ENCODE results near the gene P2RY6.

P2RY6 gene

DNA sequence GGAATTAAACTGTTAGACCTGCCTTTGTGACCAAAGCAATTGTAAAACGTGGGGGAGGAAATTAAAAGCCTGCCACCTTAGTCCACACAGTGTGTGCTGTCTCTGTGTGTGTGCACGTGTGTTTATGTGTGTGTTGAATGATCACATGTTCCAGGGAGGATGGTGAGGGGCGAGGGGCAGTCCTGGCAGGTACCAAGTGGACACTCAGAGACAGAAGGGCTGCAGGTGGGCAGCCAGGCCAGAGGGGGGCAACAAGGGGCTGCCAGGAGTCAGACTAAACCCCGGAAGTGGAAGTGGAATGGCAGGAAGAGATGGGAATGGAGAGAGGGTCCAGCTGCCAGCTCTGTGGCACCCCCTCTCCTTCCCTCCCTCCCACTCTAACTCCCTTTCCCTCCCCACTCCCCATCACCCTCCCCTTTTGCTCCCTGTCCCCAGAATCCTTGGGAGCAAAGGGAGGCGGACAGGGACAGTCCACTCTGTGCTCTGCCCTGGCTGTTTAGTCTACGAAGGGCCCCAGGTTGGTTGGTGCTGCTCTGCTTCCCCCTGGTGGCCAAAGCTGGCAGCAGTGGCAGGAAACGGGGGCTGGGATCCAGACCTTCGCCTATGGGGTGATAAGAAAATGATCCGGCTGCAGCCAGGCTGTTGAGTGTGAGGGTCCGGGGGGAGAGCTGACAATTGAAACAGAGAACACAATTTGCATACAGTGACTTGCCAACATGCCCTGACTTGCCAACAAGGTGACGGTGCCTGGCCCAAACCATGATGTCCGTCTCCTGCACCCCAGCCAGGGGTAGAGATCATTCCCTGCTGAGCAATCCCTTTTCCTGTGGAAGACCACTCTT is 29.7 kb upstream of the P2RY6 start:
- in situ Hi-C loops (cut with HindIII; ENCODE audit: low pct_unique_long_range_greater_than_20kb, low sequenced_read_pairs): no loop called here
- TF ChIP-seq JUND (IDR thresholded peaks at IDR 0.05; ENCODE audit: low read depth): no peak
- peak; percentile 78 to 79 for DNase-seq (ENCODE audit: low read depth in 1 of 2, low spot score in 1 of 2)

DNA sequence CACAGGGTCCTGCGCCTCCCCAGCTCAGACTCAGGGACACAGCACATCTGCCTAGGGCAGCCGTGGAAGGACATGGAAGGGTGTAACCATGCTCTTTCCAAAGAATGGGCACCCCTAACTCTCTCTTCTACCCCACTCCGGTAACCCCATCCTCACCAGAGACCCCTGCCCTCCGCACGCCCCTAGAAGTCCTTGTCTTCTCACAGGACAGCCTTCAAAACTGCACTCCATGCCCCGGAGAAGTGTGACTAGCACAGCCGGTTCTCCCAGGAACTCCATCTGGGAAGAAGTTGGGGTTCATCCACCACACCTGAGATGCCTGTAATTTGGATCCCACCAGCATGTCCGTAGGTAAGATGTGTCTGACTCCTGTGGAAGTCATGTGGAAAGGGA is 29.0 kb upstream of the P2RY6 start:
- no peak for TF ChIP-seq JUND (IDR thresholded peaks at IDR 0.05; ENCODE audit: low read depth)
- DNase-seq (ENCODE audit: low read depth in 1 of 2, low spot score in 1 of 2): no peak
- in situ Hi-C loops (cut with HindIII; ENCODE audit: low pct_unique_long_range_greater_than_20kb, low sequenced_read_pairs): no loop called here

DNA sequence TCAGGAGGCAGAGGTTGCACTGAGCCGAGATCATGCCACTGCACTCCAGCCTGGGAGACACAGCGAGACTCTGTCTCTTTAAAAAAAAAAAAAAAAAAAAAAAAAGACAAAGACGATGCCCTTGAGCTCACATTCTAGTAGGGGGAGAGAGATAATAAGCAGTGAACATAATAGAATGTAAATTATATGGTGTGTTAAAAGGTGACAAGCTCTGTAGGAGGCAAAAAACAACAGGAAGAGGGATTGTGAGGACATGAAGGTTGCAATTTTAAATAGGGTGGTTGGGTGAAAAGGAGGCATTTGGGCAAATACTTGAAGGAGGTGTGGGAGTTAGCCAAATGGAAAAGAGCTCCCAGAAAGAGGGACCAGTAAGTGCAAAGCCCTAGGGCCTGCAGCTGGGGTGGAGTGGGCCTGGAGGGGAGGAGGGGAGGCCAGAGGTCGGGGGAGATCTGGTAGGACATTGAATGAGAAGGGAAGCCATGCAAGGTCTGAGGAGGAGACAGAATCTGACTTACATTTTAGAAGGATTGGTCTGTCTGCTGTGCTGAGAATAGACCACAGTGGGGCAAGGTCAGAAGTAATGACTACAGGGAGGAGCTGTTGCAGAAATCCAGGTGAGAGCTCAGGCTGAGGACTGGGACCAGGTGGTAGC is 27.4 kb upstream of the P2RY6 start:
- in situ Hi-C loops (cut with HindIII; ENCODE audit: low pct_unique_long_range_greater_than_20kb, low sequenced_read_pairs): no loop called here
- no peak for TF ChIP-seq JUND (IDR thresholded peaks at IDR 0.05; ENCODE audit: low read depth)
- DNase-seq (ENCODE audit: low read depth in 1 of 2, low spot score in 1 of 2): no peak

DNA sequence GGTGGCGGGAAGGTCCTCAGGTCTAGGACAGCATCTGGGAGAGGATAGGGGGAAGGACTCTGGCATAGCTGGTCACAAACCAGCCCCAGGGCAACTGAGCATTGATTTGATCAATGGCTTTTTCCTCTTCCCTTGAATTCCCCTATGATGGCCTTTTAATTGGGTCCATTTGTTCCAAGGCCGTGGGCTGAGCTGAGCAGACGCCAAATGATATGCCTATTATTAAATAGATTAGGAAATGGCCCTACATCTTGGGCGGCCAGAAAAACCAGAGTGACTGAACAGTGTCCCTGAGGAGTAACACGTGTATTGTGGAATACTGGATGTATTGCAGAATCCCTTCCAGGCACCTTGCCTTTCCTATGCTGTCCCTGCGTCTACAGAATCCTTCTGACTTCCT is 26.7 kb upstream of the P2RY6 start:
- no peak for TF ChIP-seq JUND (IDR thresholded peaks at IDR 0.05; ENCODE audit: low read depth)
- DNase-seq (ENCODE audit: low read depth in 1 of 2, low spot score in 1 of 2): no peak

DNA sequence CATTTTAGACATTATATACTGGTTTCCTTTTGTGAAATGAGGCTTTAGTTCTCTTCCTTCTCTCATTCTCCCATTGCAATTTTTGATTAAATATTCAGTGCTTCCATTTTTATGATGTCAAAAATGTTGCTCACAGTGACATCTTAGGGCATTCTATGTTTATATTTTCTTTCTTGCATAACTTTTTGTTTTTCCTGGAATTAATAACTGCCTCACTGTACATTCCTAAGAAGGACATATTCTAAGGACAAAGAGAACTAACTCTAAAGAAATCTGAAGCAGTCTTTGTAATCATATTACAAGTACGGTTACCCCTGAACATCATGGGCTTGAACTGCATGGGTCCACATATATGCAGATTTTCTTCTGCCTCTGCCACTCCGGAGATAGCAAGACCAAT is 25.8 kb upstream of the P2RY6 start:
- in situ Hi-C loops (cut with HindIII; ENCODE audit: low pct_unique_long_range_greater_than_20kb, low sequenced_read_pairs): no loop called here
- no peak for TF ChIP-seq JUND (IDR thresholded peaks at IDR 0.05; ENCODE audit: low read depth)
- no peak for DNase-seq (ENCODE audit: low read depth in 1 of 2, low spot score in 1 of 2)

More for the DNA sequence above, 26.7 kb upstream of the P2RY6 start:
- in situ Hi-C loops (cut with HindIII; ENCODE audit: low pct_unique_long_range_greater_than_20kb, low sequenced_read_pairs): no loop called here

DNA sequence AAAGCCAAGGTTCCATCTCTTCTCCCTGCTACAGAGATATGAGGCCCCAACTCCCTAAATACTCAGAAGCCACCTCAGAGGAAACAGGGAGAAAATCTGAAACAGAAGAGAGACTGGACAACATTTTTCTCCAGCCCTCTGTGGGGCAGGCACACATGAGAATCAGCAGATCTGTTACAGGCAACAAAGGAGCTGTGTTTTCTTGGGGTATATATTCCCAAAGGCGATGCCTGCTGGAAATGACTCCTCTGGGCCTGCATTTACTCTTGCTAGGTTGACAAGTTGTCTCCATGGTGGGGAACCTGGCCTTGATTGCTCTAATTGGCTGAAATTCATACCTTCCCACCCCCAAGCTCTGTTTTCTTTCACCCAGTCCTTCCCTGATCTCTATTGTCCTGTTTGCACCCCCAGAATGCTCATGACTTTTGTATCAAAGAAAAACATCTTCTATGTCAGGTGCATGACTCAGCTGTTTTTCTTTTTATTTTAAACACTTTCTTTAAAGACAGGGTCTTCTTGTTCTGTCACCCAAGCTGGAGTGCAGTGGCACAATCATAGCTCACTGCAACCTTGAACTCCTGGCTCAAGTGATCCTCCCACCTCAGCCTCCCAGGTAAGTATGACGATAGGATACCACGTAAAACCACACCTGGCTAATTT is 23.5 kb upstream of the P2RY6 start:
- no peak for TF ChIP-seq JUND (IDR thresholded peaks at IDR 0.05; ENCODE audit: low read depth)
- in situ Hi-C loops (cut with HindIII; ENCODE audit: low pct_unique_long_range_greater_than_20kb, low sequenced_read_pairs): no loop called here
- no peak for DNase-seq (ENCODE audit: low read depth in 1 of 2, low spot score in 1 of 2)

DNA sequence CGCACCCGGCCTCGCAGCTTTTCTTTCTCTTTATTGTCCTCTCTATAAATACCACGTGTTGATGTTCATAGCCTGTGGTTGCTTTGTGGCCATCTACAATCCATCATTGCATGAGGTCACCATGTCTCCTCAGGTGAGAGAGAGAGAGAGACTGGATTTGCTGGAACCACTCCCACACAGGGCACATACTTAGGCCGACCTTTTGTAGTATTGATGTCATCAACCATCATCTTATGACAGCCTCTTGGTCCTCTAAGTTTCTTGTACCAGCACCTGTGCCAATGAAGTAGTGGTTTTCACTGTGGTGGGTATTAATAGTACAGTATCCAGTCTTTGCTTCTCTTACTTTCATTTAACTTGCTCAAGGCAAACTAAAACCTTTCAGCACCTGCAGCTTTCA is 22.8 kb upstream of the P2RY6 start:
- DNase-seq (ENCODE audit: low read depth in 1 of 2, low spot score in 1 of 2): peak in 1 of 2 experiments; percentile 84
- TF ChIP-seq JUND (IDR thresholded peaks at IDR 0.05; ENCODE audit: low read depth): no peak
- in situ Hi-C loops (cut with HindIII; ENCODE audit: low pct_unique_long_range_greater_than_20kb, low sequenced_read_pairs): no loop called here

DNA sequence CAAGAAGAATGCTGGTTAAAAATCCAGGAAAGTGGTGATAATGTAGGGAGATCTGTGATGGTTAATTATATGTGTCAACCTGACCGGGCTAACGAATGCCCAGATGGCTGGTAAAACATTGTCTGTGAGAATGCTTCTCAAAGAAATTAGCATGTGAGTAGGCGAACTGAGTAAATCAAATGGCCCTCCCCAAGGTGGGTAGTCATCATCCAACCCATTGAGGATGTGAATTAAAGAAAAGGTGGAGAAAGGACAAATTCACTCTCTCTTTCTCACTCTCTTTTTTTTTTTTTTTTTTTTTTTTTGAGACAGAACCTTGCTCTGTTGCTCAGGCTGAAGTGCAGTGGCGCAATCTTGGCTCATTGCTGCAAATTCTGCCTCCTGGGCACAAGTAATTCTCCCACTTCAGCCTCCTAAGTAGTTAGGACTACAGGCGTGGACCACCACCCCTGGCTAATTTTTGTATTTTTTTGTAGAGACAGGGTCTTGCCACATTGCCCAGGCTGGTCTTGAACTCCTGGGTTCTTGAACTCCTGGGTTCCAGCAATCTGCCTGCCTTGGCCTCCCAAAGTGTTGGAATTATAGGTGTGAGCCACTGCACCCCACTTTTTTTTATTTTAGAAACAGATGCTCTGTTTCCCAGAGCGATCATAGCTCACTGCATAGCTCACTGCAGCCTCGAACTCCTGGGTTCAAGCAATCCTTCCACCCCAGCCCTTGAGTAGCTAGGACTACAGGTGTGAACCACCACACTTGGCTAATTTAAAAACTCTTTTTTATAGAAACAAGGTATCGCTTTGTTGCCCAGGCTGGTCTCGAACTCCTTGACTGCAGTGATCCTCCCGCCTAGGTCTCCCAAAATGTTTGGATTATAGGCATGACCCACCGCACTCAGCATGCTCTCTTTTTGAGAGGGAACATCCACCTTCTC is 22.0 kb upstream of the P2RY6 start:
- peak in 1 of 2 experiments; percentile 40 for DNase-seq (ENCODE audit: low read depth in 1 of 2, low spot score in 1 of 2)
- TF ChIP-seq JUND (IDR thresholded peaks at IDR 0.05; ENCODE audit: low read depth): no peak; the same call in 1 of the 2 replicates
- in situ Hi-C loops (cut with HindIII; ENCODE audit: low pct_unique_long_range_greater_than_20kb, low sequenced_read_pairs): no loop called here

DNA sequence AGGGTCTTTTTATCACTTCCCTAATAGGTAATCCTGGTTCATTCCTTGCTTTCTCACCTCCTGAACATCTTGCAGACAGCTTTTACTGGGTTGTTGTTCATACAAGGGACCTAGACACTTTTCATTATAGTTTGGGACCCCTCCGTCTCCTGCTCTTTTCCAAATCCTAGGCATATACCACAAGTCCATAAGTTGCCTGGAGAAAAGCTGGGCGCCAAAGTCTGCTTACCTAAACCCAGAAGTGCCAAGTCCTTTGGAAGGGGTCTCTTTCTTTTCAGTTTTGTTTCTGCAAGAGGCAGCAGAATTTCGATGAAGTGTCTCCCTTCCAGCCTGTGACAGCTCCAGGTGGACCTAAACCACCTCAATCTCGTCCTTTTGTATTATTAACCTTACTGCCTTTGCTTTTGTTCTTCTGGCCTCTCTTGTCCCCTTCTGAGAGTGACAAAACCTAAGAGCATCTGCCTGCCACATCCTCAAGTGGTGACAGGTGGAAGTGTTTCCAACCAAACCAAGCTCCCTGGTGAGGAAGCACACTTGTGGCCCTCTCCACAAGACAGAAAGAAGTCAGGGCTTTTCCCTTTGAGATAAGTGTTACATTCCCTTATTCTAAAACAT is 19.5 kb upstream of the P2RY6 start:
- DNase-seq (ENCODE audit: low read depth in 1 of 2, low spot score in 1 of 2): peak in 1 of 2 experiments; percentile 83
- in situ Hi-C loops (cut with HindIII; ENCODE audit: low pct_unique_long_range_greater_than_20kb, low sequenced_read_pairs): no loop called here
- TF ChIP-seq JUND (IDR thresholded peaks at IDR 0.05; ENCODE audit: low read depth): no peak

DNA sequence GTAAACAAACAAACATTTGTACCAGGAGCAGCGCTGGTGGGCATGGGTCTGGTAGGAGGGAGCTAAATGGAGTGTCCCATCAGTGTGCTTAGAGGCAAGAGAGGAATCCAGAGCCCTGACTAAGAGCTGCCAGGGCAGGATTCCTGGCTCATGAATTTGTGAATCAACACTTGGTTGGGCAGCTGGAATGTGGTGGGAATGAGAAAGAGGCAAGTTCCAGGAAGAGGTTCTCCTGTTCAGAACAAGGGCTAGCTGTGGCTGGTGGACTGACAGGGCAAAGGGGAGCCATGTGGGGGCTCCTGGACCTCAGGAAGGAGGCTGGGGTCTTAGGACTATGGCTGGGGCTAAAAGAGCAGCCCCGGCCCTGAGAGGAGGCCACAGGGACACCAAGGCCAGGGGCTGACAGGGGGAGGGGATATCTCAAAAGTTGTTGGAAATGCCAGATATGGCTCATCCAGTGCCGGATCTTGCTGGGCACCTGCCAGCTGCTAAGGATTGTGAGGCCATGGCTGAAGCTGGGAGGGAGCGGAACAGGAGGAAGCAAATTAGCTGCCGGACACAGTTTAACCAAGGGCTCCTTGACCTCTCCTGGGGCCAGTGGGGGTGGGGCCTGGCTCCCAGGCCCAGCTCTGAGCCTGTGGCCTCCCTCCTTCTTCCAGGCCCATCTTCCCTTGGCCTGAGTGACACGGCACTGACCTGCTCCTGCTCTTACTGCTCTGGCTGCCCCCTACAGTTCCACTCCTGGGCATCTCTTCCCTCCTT is 14.6 kb upstream of the P2RY6 start:
- in situ Hi-C loops (cut with HindIII; ENCODE audit: low pct_unique_long_range_greater_than_20kb, low sequenced_read_pairs): no loop called here
- peak in 1 of 2 experiments; percentile 91 for DNase-seq (ENCODE audit: low read depth in 1 of 2, low spot score in 1 of 2)
- no peak for TF ChIP-seq JUND (IDR thresholded peaks at IDR 0.05; ENCODE audit: low read depth)

Measured in T47D (cell line).